ENCODE results near the gene AKAP6. TPM values are rescaled to one million over a fixed set of nuclear protein-coding genes. Genes with fewer than 3 reads are reported as not detected.

The AKAP6 gene
- total RNA-seq, 1 donor from 2014 or later: 600 TPM

DNA sequence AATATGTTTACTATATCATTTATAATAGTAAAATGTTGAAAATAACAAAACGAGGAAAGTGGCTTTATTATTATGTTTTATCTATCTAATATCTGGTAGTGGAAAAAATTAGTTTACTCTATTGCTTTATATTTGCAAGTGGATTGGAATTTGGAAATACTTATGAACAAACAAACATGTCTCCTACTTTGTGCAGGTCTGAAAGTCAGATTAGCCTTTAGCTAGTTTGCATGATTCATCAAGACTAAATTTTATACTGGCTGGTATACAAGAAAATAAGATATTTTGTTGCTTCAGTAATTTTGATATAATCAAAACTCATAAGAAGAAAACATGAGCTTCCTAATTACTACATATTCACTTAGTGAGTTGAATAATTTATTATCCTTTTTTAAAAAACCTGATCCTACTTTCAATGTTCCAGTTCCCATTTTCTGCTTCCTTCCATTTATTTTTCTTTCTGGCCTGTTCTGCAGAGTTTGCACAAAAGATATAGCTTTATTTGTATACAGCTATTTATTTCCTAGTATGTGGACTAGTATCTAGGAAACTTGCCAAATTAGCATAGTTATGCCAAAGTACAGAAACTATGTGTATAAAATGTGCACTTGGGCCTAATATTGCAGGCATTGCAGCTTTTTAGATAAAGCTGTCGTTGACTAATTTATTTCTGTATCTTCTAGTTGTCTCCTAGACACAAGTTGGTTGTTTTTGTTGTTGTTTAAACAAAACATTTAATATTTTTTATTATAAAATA lies 122.0 kb downstream of the AKAP6 start:
- Mint-ChIP-seq H3K4me1 (ENCODE audit: low read depth, unreplicated experiment) (peaks cover 6% of the 10 kb centered on the region), H3K36me3 (ENCODE audit: unreplicated experiment) (no peaks in the 10 kb centered on the region), H3K4me3 (ENCODE audit: unreplicated experiment) (no peak overlapping the region), H3K27me3 (ENCODE audit: unreplicated experiment) (peaks cover 4% of the 10 kb centered on the region), H3K9me3 (ENCODE audit: unreplicated experiment) (no peaks in the 10 kb centered on the region), H3K27ac (ENCODE audit: unreplicated experiment) (no peak overlapping the region)
- TF ChIP-seq, protein P1, sequence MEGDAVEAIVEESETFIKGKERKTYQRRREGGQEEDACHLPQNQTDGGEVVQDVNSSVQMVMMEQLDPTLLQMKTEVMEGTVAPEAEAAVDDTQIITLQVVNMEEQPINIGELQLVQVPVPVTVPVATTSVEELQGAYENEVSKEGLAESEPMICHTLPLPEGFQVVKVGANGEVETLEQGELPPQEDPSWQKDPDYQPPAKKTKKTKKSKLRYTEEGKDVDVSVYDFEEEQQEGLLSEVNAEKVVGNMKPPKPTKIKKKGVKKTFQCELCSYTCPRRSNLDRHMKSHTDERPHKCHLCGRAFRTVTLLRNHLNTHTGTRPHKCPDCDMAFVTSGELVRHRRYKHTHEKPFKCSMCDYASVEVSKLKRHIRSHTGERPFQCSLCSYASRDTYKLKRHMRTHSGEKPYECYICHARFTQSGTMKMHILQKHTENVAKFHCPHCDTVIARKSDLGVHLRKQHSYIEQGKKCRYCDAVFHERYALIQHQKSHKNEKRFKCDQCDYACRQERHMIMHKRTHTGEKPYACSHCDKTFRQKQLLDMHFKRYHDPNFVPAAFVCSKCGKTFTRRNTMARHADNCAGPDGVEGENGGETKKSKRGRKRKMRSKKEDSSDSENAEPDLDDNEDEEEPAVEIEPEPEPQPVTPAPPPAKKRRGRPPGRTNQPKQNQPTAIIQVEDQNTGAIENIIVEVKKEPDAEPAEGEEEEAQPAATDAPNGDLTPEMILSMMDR (IDR thresholded peaks at IDR 0.05; ENCODE audit: partially characterized antibody, unreplicated experiment): no peak
- no peak for DNase-seq

GRCh38 chr14:32453857-32454810 lies 125.0 kb downstream of the AKAP6 start:
- TF ChIP-seq, protein P1 (IDR thresholded peaks at IDR 0.05; ENCODE audit: partially characterized antibody, unreplicated experiment): no peak

GRCh38 chr14:32457213-32457920 lies 128.3 kb downstream of the AKAP6 start:
- Mint-ChIP-seq H3K27me3 (ENCODE audit: unreplicated experiment) (peaks cover 8% of the 10 kb centered on the region), H3K36me3 (ENCODE audit: unreplicated experiment) (peaks cover 13% of the 10 kb centered on the region), H3K4me3 (ENCODE audit: unreplicated experiment) (no peak overlapping the region), H3K9me3 (ENCODE audit: unreplicated experiment) (peaks cover 12% of the 10 kb centered on the region), H3K27ac (ENCODE audit: unreplicated experiment) (no peak overlapping the region), H3K4me1 (ENCODE audit: low read depth, unreplicated experiment) (no peaks in the 10 kb centered on the region)
- TF ChIP-seq, protein P1 (IDR thresholded peaks at IDR 0.05; ENCODE audit: partially characterized antibody, unreplicated experiment): no peak
- no peak for DNase-seq

More at GRCh38 chr14:32453857-32454810, 125.0 kb downstream of the AKAP6 start:
- no peak overlapping the region for H3K4me3 Mint-ChIP-seq (ENCODE audit: unreplicated experiment)
- no peak overlapping the region for H3K27ac Mint-ChIP-seq (ENCODE audit: unreplicated experiment)
- DNase-seq: no peak
- peaks cover 7% of the 10 kb centered on the region for H3K27me3 Mint-ChIP-seq (ENCODE audit: unreplicated experiment)
- H3K36me3 Mint-ChIP-seq (ENCODE audit: unreplicated experiment): no peaks in the 10 kb centered on the region
- peaks cover 2% of the 10 kb centered on the region for H3K9me3 Mint-ChIP-seq (ENCODE audit: unreplicated experiment)
- H3K4me1 Mint-ChIP-seq (ENCODE audit: low read depth, unreplicated experiment): peaks cover 6% of the 10 kb centered on the region

- no peak overlapping the region for H3K27ac Mint-ChIP-seq (ENCODE audit: unreplicated experiment)
- no peak overlapping the region for H3K4me3 Mint-ChIP-seq (ENCODE audit: unreplicated experiment)
- H3K4me1 Mint-ChIP-seq (ENCODE audit: low read depth, unreplicated experiment): no peaks in the 10 kb centered on the region
- peaks cover 26% of the 10 kb centered on the region for H3K36me3 Mint-ChIP-seq (ENCODE audit: unreplicated experiment)
- no peak for DNase-seq
- H3K9me3 Mint-ChIP-seq (ENCODE audit: unreplicated experiment): peaks cover 25% of the 10 kb centered on the region
- peaks cover 10% of the 10 kb centered on the region for H3K27me3 Mint-ChIP-seq (ENCODE audit: unreplicated experiment)
- TF ChIP-seq, protein P1 (IDR thresholded peaks at IDR 0.05; ENCODE audit: partially characterized antibody, unreplicated experiment): no peak
Measured at GRCh38 chr14:32458720-32459119, 129.6 kb downstream of the AKAP6 start.

Measured in glutamatergic neuron (in vitro differentiated cells).